Measurements from ENCODE around the gene CCT5.

The CCT5 gene

GRCh38 chr5:10289991-10290390 is 39.9 kb downstream of the CCT5 start:
- H3K4me3 ChIP-seq (ENCODE audit: low read depth, low read length): no peak overlapping the region
- no peaks in the 10 kb centered on the region; the same call in 1 of the 2 replicates for H3K9me3 ChIP-seq (ENCODE audit: control insufficient read depth, insufficient read depth, low read length)
- H3K27ac ChIP-seq (ENCODE audit: low read depth, low read length): no peak overlapping the region
- no peaks in the 10 kb centered on the region for H3K27me3 ChIP-seq (ENCODE audit: control insufficient read depth, insufficient read depth, low read length)
- H3K36me3 ChIP-seq (ENCODE audit: control insufficient read depth, insufficient read depth, low read length): no peaks in the 10 kb centered on the region
- 0 out of 2 replicates have a peak, but pooled peaks cover 5% of the 10 kb centered on the region for H3K4me1 ChIP-seq (ENCODE audit: control insufficient read depth, insufficient read depth, low read length)
- no peak overlapping the region for H3K9ac ChIP-seq (ENCODE audit: low read depth, low read length)

- Histone ChIP-seq H3K27me3 (ENCODE audit: control insufficient read depth, insufficient read depth, low read length) (no peaks in the 10 kb centered on the region), H3K36me3 (ENCODE audit: control insufficient read depth, insufficient read depth, low read length) (no peaks in the 10 kb centered on the region), H3K4me3 (ENCODE audit: low read depth, low read length) (no peak overlapping the region), H3K9me3 (ENCODE audit: control insufficient read depth, insufficient read depth, low read length) (no peaks in the 10 kb centered on the region; the same call in 1 of the 2 replicates), H3K4me1 (ENCODE audit: control insufficient read depth, insufficient read depth, low read length) (0 out of 2 replicates have a peak, but pooled peaks cover 5% of the 10 kb centered on the region), H3K9ac (ENCODE audit: low read depth, low read length) (no peak overlapping the region), H3K27ac (ENCODE audit: low read depth, low read length) (no peak overlapping the region)
Observed at GRCh38 chr5:10290438-10290837, 40.4 kb downstream of the CCT5 start.

- Histone ChIP-seq H3K9ac (ENCODE audit: low read depth, low read length) (no peak overlapping the region), H3K9me3 (ENCODE audit: control insufficient read depth, insufficient read depth, low read length) (no peaks in the 10 kb centered on the region; the same call in 1 of the 2 replicates), H3K4me3 (ENCODE audit: low read depth, low read length) (no peak overlapping the region), H3K27me3 (ENCODE audit: control insufficient read depth, insufficient read depth, low read length) (no peaks in the 10 kb centered on the region), H3K36me3 (ENCODE audit: control insufficient read depth, insufficient read depth, low read length) (no peaks in the 10 kb centered on the region), H3K4me1 (ENCODE audit: control insufficient read depth, insufficient read depth, low read length) (0 out of 2 replicates have a peak, but pooled peaks cover 5% of the 10 kb centered on the region), H3K27ac (ENCODE audit: low read depth, low read length) (no peak overlapping the region)
Observed at GRCh38 chr5:10291692-10292339, 41.7 kb downstream of the CCT5 start.

GRCh38 chr5:10293907-10294662 is 44.0 kb downstream of the CCT5 start:
- 0 out of 2 replicates have a peak, but pooled peaks cover 5% of the 10 kb centered on the region for H3K4me1 ChIP-seq (ENCODE audit: control insufficient read depth, insufficient read depth, low read length)
- H3K27me3 ChIP-seq (ENCODE audit: control insufficient read depth, insufficient read depth, low read length): no peaks in the 10 kb centered on the region
- H3K27ac ChIP-seq (ENCODE audit: low read depth, low read length): no peak overlapping the region
- H3K4me3 ChIP-seq (ENCODE audit: low read depth, low read length): no peak overlapping the region
- H3K9ac ChIP-seq (ENCODE audit: low read depth, low read length): no peak overlapping the region
- H3K36me3 ChIP-seq (ENCODE audit: control insufficient read depth, insufficient read depth, low read length): no peaks in the 10 kb centered on the region
- no peaks in the 10 kb centered on the region; the same call in 1 of the 2 replicates for H3K9me3 ChIP-seq (ENCODE audit: control insufficient read depth, insufficient read depth, low read length)

- Histone ChIP-seq H3K4me1 (ENCODE audit: control insufficient read depth, insufficient read depth, low read length) (0 out of 2 replicates have a peak, but pooled peaks cover 5% of the 10 kb centered on the region), H3K9me3 (ENCODE audit: control insufficient read depth, insufficient read depth, low read length) (no peaks in the 10 kb centered on the region; the same call in 1 of the 2 replicates), H3K36me3 (ENCODE audit: control insufficient read depth, insufficient read depth, low read length) (no peaks in the 10 kb centered on the region), H3K27ac (ENCODE audit: low read depth, low read length) (no peak overlapping the region), H3K4me3 (ENCODE audit: low read depth, low read length) (no peak overlapping the region), H3K9ac (ENCODE audit: low read depth, low read length) (no peak overlapping the region), H3K27me3 (ENCODE audit: control insufficient read depth, insufficient read depth, low read length) (no peaks in the 10 kb centered on the region)
Observed at GRCh38 chr5:10295619-10296326, 45.7 kb downstream of the CCT5 start.

- Histone ChIP-seq H3K9me3 (ENCODE audit: control insufficient read depth, insufficient read depth, low read length) (no peaks in the 10 kb centered on the region), H3K4me1 (ENCODE audit: control insufficient read depth, insufficient read depth, low read length) (no peaks in the 10 kb centered on the region), H3K9ac (ENCODE audit: low read depth, low read length) (no peak overlapping the region), H3K36me3 (ENCODE audit: control insufficient read depth, insufficient read depth, low read length) (no peaks in the 10 kb centered on the region), H3K27ac (ENCODE audit: low read depth, low read length) (no peak overlapping the region), H3K4me3 (ENCODE audit: low read depth, low read length) (no peak overlapping the region), H3K27me3 (ENCODE audit: control insufficient read depth, insufficient read depth, low read length) (no peaks in the 10 kb centered on the region)
Observed at GRCh38 chr5:10297646-10298204, 47.6 kb downstream of the CCT5 start.

GRCh38 chr5:10300246-10300645 is 50.2 kb downstream of the CCT5 start:
- Histone ChIP-seq H3K27ac (ENCODE audit: low read depth, low read length) (no peak overlapping the region), H3K9ac (ENCODE audit: low read depth, low read length) (no peak overlapping the region), H3K9me3 (ENCODE audit: control insufficient read depth, insufficient read depth, low read length) (no peaks in the 10 kb centered on the region), H3K27me3 (ENCODE audit: control insufficient read depth, insufficient read depth, low read length) (no peaks in the 10 kb centered on the region), H3K36me3 (ENCODE audit: control insufficient read depth, insufficient read depth, low read length) (no peaks in the 10 kb centered on the region), H3K4me3 (ENCODE audit: low read depth, low read length) (no peak overlapping the region), H3K4me1 (ENCODE audit: control insufficient read depth, insufficient read depth, low read length) (no peaks in the 10 kb centered on the region)

- Histone ChIP-seq H3K27ac (ENCODE audit: low read depth, low read length) (no peak overlapping the region), H3K27me3 (ENCODE audit: control insufficient read depth, insufficient read depth, low read length) (peaks cover under 1% of the 10 kb centered on the region; the same call in 1 of the 2 replicates), H3K9me3 (ENCODE audit: control insufficient read depth, insufficient read depth, low read length) (no peaks in the 10 kb centered on the region), H3K4me1 (ENCODE audit: control insufficient read depth, insufficient read depth, low read length) (peaks cover 6% of the 10 kb centered on the region; the same call in 1 of the 2 replicates), H3K36me3 (ENCODE audit: control insufficient read depth, insufficient read depth, low read length) (no peaks in the 10 kb centered on the region), H3K9ac (ENCODE audit: low read depth, low read length) (no peak overlapping the region), H3K4me3 (ENCODE audit: low read depth, low read length) (no peak overlapping the region)
Observed at GRCh38 chr5:10301266-10301665, 51.2 kb downstream of the CCT5 start.

- no peaks in the 10 kb centered on the region for H3K9me3 ChIP-seq (ENCODE audit: control insufficient read depth, insufficient read depth, low read length)
- H3K36me3 ChIP-seq (ENCODE audit: control insufficient read depth, insufficient read depth, low read length): no peaks in the 10 kb centered on the region
- no peak overlapping the region for H3K27ac ChIP-seq (ENCODE audit: low read depth, low read length)
- no peak overlapping the region for H3K4me3 ChIP-seq (ENCODE audit: low read depth, low read length)
- H3K9ac ChIP-seq (ENCODE audit: low read depth, low read length): no peak overlapping the region
- peaks cover 8% of the 10 kb centered on the region for H3K27me3 ChIP-seq (ENCODE audit: control insufficient read depth, insufficient read depth, low read length)
- peaks cover 14% of the 10 kb centered on the region; the same call in 1 of the 2 replicates for H3K4me1 ChIP-seq (ENCODE audit: control insufficient read depth, insufficient read depth, low read length)
Observed at GRCh38 chr5:10301842-10302610, 51.9 kb downstream of the CCT5 start.

- Histone ChIP-seq H3K4me1 (ENCODE audit: control insufficient read depth, insufficient read depth, low read length) (peaks cover 15% of the 10 kb centered on the region; the same call in 1 of the 2 replicates), H3K9me3 (ENCODE audit: control insufficient read depth, insufficient read depth, low read length) (no peaks in the 10 kb centered on the region), H3K4me3 (ENCODE audit: low read depth, low read length) (no peak overlapping the region), H3K27me3 (ENCODE audit: control insufficient read depth, insufficient read depth, low read length) (peaks cover 12% of the 10 kb centered on the region), H3K27ac (ENCODE audit: low read depth, low read length) (no peak overlapping the region), H3K36me3 (ENCODE audit: control insufficient read depth, insufficient read depth, low read length) (no peaks in the 10 kb centered on the region), H3K9ac (ENCODE audit: low read depth, low read length) (no peak overlapping the region)
Observed at GRCh38 chr5:10303201-10303600, 53.1 kb downstream of the CCT5 start.

Measured in HUES48 (cell line).